GM19025 (cell line): ENCODE data around the gene QRFPR.
"Not testable (repeated sequence)": the region's sequence is repeated elsewhere in the genome, so short reads cannot be mapped to it uniquely, and the experiment has no call there.

Experiments
- ATAC-seq: cut with Tn5 transposase; IDR thresholded peaks from one replicate; pipeline ENCODE4 v1.9.1; 2021; ENCODE audit warnings: mild to moderate bottlenecking, low read depth, moderate library complexity; ENCODE audit not compliant: unreplicated experiment

Gene QRFPR

DNA sequence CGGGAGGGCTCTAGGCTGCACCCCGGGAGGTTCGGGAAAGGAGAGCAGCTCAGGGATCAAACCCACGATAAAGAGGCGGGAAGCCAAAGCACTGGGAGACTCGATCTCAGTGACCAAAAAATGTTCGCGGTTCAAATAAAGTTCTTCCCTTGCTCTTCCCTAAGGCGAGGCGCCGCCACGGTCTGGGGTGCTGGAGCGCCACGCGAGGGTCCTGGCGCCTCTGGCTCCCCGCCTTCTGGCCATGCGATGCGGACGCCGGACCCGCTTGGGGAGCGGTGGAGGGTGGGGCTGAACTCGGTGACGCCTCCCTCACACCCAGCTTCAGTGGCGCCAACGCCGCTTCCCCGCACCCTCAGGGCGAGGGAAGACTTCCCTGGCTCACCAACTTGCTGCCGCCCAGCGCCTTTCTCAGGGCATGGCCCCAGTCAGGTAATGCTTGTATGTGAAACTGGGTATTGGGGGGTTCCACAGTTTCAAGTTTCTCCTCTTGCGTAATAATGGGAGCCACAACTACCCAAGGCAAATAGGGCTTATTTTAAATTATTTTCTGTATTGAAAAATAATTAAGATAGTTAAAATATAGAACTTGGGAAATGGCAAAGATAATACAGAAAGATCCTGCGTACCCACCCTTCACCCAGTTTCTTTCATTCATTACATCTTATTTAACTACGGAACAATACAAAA, at the start of gene QRFPR:
Gene QRFPR (minus strand): TSS at position 243 of the 687 bp plus-strand sequence. CDS start 371 bp downstream, outside the sequence.
- no peak for ATAC-seq

DNA sequence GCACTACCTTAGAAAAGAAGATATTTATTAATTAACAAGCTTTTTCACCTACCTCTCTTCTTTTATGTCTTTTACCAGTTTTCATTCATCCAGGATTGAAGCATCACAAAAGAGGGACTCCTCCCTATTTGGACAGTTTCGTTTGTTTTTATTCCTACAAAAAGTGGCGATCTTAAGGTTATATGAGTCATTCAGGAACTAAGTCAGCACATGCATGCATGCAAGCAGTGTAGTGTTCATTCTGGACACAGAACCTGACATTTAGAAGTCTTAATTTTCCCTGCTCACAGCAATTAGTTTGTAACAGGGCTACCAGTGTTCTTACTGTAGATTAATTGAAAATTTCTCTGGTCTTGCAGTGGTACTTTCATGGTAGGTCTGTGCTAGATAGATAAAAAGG, 47.9 kb upstream of the QRFPR start:
- no peak for ATAC-seq

DNA sequence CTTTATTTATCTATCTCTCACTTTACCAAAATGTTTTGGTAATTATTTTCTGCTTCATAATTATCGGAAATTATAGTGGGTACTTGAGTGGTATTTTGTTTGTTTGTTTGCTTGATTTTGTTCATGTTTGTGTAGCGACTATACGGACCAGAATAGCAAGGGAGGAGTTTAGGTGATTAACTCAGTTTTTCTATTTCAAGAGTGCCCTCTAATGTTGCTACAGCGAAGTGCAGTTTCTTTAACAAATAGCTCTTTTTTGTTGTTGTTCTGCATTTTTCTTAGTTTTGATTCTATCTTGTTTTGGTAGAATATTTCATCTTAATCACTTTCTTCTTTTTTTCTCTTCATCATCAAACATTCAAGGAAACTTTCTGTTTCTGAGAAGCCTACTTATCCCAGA, 40.8 kb upstream of the QRFPR start:
- no peak for ATAC-seq

DNA sequence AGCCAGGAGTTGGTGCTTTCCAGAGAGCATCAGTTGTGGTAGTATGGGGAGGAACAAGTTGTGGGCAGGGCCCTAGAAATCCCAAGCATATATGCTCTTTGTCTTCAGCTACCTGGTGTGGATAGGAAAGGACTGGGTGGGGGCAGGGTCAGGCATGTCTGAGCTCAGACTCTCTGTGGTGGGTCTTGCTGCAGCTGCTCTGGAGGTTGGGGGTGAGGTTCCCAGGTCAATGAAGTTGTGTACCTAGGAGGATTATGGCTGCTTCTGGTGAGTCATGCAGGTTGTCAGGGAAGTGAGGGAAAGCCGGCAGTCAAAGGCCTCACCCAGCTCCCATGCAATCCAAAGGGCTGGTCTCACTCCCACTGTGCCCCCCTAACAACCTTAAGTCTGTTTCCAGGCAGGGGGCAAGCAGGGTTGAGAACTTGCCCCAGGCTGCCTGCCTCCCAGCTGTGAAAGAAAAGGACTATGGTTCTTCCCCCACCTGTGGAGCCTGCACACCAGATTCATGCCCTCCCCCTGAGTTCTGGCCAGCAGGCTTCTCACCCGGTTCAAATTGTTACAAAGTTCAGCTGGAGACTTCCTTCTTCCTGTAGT, 30.4 kb upstream of the QRFPR start:
- no peak for ATAC-seq

DNA sequence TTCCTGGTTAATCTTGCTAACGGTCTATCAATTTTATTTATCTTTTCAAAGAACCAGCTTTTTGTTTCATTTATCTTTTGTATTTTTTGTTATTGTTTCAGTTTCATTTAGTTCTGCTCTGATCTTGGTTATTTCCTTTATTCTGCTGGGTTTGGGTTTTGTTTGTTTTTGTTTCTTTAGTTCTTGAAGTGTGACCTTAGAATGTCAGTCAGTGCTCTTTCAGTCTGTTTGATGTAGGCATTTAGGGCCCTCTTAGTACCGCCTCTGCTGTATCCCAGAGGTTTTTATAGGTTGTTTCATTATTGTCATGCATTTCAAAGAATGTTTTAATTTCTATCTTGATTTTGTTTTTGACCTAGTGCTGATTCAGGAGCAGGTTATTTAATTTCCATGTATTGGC, 27.7 kb upstream of the QRFPR start:
- not testable (repeated sequence) for ATAC-seq

DNA sequence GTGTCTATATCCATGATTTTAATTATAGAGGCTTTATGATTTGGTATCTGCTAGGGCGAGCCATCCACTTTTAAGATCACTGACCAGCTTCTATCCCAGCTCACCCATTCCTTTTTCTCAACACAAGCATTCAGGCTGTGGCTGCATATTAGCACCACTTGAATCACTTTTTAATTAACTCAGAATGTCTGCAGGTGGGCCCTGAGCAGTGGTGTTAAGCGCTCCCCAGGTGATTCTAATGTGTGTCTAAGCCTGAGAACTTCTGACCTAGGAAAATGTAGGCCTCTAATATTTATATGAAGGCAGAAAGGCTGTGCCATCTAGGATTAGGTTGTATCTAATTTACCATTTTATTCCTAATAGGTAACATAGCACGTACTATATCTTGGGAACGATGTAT, 19.8 kb upstream of the QRFPR start:
- ATAC-seq: no peak

DNA sequence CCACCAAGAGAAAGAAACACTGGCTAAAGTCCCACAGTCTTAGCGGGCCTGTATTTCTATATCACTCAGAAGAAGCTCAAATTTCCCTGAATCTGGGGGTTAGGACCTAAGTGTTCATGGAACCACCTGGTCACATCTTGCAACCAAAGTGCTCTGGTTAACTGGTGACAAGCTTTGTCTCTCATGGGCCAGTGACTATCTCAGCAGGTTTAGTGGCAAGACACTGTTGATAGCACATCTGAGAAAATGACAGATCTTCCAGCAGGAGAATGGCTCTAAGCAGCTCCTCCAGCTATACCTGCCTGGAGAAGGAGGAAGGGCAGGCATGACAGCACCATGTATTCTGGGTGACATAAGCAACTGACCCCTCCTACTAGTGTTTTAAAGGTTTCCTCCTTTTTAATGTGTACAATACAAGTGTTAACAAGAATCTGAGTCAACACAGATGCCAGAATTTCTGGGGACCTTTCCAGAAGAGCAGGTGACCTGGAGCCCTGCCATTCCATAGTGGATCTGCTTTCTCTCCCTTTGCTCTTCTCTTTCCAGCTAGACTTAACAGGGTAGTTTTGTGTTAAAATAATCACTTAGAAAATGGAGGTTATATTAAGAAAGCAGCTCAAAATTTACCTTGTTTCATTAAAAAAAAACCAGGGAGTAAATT, 17.3 kb upstream of the QRFPR start:
- ATAC-seq: no peak

DNA sequence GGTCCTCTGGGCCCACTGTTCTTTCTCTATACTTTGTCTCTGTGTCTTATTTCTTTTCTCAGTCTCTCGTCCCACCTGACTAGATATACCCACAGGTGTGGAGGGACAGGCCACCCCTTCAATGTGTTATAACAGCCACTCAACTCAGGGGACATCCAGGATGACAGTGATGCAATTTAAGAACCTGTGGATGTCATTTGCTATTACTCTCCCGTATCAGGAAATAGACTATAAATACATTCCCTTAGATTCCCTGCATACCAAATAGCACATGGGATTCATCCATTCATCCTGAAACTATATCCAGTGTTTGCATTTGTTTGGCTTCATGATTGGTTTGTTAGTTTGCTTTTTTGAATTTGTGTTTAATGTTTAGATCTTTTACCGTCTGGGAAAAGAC, 16.6 kb upstream of the QRFPR start:
- no peak for ATAC-seq

DNA sequence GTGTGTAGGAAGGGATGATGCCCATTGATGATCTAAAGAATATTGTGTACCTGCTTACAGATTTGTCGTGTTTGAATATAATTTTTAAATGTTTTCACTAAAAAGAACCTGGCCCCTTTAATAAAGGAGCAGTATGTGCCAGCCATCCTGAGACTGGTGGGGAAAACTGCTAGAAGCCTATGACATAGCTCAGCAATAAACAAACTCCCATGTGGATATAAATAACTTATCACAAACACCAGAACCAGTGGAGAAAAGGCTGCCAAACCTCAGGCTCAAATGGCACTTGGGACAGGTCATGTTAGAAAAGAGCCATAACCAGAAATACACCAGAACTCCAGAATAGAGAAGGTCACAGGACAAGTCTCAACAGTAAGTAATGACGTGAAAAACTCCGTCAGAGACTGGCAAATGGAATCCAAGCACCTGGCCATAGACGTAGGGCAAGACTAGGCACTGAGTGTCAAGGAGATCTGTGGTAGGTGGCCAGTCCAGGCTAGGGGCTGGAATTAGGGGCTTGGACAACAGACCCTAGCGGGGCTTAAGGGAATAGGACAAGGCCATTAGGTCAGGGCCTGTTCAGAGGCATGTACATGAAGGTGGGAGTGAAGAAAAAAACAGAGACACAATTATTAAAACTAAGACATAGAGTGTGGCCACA, 11.7 kb upstream of the QRFPR start:
- ATAC-seq: no peak

DNA sequence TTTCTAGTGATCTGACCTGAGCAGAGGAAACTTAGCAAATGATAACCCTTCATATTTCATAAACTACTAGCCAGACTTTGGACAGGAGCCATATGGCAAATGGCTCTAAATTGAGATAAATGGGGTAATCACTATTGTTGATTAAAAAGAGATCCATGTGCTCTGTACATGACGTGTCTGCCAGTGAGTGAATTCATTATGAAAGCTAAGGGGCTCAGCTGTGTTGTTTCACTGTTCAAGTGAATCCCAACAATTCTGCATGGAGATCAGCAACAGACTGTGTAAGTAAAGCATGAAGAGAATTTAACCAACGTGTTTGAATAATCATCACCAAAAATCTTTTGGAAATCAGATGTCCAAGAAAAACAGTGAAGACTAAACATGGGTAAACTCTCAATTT, 9.5 kb upstream of the QRFPR start:
- no peak for ATAC-seq

DNA sequence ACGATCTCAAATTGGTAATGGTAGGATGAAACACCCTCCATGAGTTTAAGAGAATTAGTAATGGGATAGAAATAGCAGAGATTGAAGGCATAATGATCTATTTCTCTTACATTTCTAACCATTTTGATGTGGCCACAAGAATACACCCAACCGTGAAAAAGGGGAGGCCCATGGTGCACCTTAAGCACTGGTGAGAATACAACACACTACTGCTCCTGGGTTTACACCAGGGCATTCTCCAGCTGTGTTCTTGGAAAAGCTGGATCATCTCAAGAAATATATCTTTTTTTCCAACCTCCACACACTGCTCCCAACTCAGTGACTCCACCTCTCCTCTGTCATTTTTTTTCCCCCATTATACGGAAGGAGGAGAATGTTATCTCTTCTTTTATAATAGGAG, 1.5 kb downstream of the QRFPR start:
- no peak for ATAC-seq

DNA sequence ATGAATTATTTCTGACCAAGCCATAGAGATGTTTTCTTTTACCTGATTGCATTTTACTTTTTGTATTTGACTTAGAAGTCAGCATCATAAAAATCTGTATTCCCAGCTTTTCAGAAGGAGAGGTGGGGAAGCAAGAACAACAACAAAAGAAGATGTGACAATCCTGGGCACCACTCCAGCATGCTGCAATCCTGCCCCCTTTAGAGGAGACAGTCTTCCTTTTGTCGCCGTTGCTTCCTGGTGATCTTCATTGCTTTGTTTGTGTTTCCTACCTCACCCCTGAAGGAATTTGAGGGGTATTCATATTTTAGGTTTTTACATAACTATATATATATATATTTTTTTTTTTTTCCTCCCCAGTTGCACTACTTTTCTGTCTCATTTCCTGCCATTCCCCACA, 3.7 kb downstream of the QRFPR start:
- ATAC-seq: no peak

DNA sequence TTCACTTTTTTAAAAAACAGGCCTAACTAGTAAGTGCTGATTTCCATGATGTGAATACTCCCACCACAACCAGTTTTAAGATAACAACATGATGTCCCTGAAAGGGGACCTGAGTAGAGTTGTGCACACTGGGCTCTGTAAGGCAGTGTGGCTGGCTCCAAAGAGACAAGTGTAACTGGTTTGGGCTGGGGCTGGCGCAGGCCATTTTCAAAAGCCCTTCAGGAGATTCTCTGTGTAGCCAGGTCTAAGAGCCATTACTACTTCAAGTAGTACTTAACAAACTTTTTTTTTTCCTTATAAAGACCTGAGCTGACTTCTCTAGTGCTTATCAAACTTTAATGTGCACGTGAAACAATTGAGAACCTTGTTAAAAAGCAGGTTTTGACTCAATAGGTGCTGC, 4.3 kb downstream of the QRFPR start:
- no peak for ATAC-seq

DNA sequence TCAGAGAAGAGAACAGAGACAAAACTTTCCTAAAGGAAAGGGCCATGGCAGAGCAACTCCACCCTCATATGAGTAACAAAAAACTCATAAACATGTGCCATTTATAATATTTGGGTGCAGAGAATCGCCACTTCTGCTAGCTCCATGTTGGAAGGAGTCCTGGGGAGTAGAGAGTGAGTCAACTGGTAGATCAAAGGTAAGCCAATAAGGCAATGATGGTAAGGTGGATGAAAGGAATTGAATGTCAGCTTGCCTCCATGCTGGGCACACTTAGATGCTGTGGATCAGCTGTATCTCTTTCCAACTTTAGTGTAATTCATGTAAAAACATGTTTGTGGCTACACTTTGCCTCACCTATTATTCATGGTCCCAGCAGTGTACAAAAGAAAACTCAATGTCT, 4.7 kb downstream of the QRFPR start:
- ATAC-seq: no peak

DNA sequence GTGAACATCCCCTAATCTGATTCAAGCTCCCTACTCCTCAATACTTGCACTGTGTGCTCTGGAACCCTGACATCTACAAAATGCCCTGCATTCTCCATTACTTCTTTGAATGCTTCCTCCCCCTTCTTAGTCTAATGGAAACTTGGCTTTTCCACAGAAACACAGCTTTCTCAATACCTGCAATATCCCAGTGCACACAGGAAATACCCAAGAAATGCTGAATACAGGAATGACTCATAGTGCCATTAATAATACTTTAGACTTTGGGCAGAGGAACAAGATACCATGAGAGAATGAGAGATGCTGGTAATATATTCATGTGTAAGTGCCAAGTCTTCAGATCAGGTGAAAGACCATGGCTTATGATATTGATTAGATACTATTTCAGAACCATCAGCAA, 5.6 kb downstream of the QRFPR start:
- no peak for ATAC-seq

DNA sequence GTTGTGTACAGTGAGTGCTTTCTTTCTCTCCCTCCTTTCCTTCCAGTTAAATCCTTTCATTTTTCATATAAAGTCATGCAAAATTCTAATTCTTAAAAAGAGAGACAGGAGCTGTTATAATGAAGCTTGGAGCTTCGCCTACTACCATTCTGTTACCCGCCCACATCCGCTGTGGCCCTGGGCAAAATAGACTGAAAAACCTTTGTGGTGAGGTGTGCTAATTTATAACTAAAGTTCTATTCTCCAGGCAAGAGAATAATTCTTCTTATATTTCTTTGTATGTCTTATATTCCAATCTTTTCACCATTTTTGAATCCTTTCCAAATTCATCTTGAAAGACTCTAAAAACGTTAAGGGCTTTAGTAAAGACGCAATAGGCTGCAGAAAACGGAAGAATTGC, 7.0 kb downstream of the QRFPR start:
- ATAC-seq: no peak

DNA sequence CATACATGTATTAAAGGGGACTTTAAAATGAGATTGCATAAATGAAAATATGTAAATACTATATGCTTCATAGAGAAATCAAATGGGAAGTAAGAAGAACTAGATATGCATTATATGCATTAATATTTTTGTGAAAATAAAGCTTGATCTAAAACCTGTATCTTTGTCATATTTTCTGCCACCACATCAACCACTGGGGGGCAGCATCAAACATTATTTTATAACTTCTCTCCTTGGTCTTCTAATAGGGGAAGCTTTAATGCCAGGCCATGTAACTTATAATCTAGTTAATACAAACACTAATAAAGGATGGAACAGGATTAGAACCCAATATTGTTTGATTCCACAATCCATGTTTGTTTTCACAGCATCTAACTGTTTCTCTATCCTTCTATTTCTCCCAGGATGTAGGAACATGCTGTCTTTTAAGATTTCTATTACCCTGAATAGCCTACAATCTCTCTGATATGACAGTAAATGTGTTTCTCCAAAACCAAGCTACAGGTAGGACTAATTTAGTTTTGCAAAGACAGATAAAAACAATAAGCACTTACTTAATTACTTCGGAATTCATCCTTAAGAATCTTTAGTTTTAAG, 10.0 kb downstream of the QRFPR start:
- no peak for ATAC-seq

DNA sequence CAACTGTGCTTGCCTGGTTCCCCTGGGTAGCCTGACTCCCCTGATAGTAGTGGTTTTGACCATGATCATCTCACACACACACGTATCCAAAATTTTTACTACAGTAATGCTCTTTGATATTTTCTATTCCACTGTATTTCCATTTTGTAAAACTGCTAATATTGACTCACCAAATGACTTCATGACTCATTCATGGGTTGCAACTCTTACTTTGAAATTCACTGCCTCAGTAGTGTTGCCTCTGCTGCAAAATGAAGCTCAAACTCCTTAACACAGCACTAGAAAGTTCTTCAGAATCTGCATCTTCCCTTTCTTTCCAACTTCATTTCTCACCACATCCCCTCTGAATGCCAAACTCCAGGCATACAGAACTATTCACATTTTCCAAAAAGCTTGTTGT, 20.3 kb downstream of the QRFPR start:
- ATAC-seq: no peak

DNA sequence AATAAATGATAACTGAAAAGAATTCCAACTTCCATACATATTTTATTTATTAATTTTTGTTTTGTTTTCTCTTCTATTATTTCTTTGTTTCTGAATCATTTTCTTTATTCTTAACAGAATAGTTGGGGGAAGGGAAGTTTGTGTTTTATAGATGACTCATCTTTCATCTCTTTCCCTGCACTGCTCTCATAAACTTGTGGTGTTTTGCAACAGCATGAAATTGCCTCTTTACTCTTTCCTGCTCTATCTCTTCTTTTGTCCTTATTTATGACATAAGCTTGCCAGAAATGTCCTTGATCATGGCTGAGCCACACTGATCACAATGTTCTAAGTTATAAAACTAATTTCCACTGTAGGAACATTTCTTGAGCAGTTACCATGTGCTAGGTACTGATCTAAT, 22.3 kb downstream of the QRFPR start:
- ATAC-seq: no peak

DNA sequence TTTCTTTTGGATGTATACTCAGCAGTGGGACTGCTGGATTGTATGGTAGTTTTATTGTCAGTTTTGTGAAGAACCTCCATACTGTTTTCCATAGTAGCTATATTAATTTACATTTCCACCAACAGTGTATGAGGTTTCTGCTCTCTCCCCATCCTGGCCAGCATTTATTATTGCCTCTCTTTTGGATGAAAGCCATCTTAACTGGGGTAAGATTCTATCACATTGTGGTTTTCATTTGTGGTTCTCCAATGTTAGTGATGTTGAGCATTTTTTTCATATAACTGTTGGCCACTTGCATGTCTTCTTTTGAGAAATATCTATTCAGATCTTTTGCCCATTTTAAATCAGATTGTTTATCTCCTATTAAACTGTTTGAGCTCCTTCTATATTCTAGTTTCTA, 27.6 kb downstream of the QRFPR start:
- no peak for ATAC-seq

DNA sequence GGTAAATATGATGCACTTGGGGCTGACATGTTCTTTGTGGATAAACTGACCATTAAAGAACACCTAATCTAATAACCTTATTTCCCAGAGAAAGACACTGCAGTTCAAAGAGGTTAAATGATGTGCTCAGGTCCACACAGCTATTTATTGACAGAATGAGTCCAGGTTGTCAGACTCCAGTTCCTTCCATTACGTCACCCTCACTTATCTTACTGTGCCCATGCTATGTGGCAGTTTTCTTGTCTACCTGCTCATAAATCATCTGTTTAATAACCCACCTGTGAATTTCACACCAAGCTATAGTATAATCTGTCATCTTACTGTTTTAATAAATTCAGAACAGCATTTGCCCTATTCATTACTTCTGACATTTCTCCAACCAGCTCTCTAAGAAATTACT, 36.7 kb downstream of the QRFPR start:
- no peak for ATAC-seq
